Fibroblast of skin of left biceps (primary cell): Measurements from ENCODE around the gene RAP2A.
A peak's percentile ranks its signal among the peaks of the same experiment; 100 is the strongest.

Experiments used
- DNase-seq, 2 experiments: peaks; one replicate each; pipeline ENCODE4 v3.0.0-alpha.2; 2013; ENCODE audit warnings: low read depth in 2 of 2

The RAP2A gene

GRCh38 chr13:97422118-97423054, 11.6 kb upstream of the RAP2A start:
- DNase-seq = no peak

GRCh38 chr13:97423300-97424045, 10.5 kb upstream of the RAP2A start:
- DNase-seq = no peak

- no peak for DNase-seq
Measured at GRCh38 chr13:97425590-97425989, 8.4 kb upstream of the RAP2A start.

GRCh38 chr13:97426695-97427094, 7.3 kb upstream of the RAP2A start:
- DNase-seq = no peak

GRCh38 chr13:97429681-97430081, 4.3 kb upstream of the RAP2A start:
- DNase-seq = no peak

- no peak for DNase-seq
Measured at GRCh38 chr13:97430296-97430695, 3.7 kb upstream of the RAP2A start.

- DNase-seq = no peak
Measured at GRCh38 chr13:97431171-97431764, 2.7 kb upstream of the RAP2A start.

GRCh38 chr13:97432232-97432916, 1.6 kb upstream of the RAP2A start:
- DNase-seq = no peak

- DNase-seq = peak; percentile 100
Measured at GRCh38 chr13:97432917-97433726, 847 bp upstream of the RAP2A start.

- no peak for DNase-seq
Measured at GRCh38 chr13:97434397-97435201, 630 bp downstream of the RAP2A start.

- no peak for DNase-seq
Measured at GRCh38 chr13:97435323-97435722, 1.4 kb downstream of the RAP2A start.

GRCh38 chr13:97435794-97436193, 1.8 kb downstream of the RAP2A start:
- DNase-seq = no peak

- no peak for DNase-seq
Measured at GRCh38 chr13:97436845-97437244, 2.9 kb downstream of the RAP2A start.

GRCh38 chr13:97437729-97438128, 3.8 kb downstream of the RAP2A start:
- DNase-seq = no peak

- no peak for DNase-seq
Measured at GRCh38 chr13:97438856-97439595, 5.1 kb downstream of the RAP2A start.

- no peak for DNase-seq
Measured at GRCh38 chr13:97440598-97441170, 6.7 kb downstream of the RAP2A start.

GRCh38 chr13:97441368-97441767, 7.4 kb downstream of the RAP2A start:
- no peak for DNase-seq

- no peak for DNase-seq
Measured at GRCh38 chr13:97445522-97446187, 11.7 kb downstream of the RAP2A start.

GRCh38 chr13:97446448-97446847, 12.5 kb downstream of the RAP2A start:
- DNase-seq = no peak
